Measurements from ENCODE around the gene DNAH7.
"Not testable (repeated sequence)": the region's sequence is repeated elsewhere in the genome, so short reads cannot be mapped to it uniquely, and the experiment has no call there.

The DNAH7 gene

DNA sequence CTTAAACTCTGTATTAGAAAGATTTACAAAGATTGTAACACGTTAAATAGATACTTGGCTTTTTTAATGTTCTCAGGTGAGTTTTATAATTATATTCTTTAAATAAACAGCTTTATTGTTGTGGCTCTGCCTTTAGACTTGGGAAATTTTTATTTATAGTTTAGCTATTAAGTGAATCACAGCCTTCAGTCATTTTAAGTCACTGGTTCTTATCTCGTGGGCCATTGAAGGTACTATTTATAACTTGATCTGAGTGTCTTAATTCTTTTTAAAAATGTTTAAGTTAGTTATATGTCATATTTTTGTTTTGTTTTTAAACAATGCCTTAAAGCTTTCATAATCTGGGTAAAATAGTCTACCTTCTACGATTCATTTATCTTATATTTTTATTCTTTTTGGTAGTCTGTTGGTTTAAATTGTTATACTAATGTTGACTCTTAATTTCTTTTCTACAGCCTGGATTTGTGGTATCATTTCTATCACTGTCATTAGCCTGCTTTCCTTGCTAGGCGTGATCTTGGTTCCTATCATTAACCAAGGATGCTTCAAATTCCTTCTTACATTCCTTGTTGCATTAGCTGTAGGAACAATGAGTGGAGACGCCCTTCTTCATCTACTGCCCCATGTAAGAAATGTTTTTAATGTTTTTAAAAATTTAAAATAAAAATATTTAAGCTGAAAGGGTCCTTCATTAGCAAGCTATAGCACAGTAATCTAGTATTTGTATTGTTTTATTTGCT lies 362.3 kb downstream of the DNAH7 start:
- no peak for DNase-seq

DNA sequence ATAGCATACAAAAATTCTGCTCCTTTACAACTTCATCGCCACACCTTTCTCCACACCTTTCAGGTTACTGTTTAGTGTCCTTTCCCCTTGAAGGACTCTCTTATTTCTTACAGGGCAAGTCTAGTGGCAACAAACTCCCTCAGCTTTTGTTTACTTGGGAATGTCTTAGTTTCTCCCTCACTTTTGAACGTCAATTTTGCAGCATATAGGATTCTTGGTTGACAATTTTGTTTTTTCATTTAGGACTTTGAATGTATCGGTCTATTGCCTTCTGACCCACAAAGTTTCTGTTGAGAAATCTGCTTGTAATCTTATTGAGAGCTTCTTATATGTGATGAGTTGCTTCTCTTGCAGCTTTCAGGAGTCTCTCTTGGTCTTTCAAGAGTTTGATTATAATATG lies 368.2 kb downstream of the DNAH7 start:
- DNase-seq = no peak

DNA sequence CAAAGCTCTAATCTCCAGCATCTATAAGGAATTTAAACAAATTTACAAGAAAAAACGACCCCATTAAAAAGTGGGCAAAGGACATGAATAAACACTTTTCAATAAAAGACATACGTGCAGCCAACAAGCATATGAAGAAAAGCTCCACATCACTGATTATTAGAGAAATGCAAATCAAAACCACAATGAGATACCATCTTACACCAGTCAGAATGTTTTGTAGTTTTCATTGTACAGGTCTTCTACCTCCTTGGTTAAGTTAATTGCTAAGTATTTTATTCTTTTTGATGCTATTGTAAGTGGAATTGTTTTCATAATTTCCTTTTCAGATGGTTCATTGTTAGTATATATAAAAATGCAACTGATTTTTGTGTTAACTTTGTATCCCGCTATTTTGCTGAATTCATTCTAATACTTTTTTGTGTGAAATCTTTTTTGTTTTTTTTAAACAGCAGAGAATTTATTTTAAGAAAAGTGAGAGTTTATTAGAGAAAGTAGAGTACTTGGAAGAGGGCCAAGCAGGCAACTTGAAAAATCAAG lies 370.9 kb downstream of the DNAH7 start:
- no peak for DNase-seq

DNA sequence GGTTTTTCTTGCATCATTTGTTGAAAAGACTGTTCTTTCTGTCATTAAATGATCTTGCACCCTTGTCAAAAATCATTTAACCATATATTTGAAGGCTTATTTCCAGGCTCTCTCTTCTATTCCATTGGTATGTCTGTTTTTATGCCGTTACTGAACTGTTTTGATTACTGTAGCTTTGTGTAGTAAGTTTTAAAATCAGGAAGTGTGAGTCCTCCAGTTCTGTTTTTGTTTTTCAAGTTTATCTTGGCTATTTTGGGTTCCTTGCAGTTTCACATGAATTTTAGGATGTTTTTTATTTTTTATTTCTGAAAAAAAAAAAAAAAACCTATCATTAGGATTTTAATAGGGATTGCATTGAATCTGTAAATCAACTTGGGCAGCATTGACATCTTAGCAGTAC lies 372.6 kb downstream of the DNAH7 start:
- DNase-seq = no peak

DNA sequence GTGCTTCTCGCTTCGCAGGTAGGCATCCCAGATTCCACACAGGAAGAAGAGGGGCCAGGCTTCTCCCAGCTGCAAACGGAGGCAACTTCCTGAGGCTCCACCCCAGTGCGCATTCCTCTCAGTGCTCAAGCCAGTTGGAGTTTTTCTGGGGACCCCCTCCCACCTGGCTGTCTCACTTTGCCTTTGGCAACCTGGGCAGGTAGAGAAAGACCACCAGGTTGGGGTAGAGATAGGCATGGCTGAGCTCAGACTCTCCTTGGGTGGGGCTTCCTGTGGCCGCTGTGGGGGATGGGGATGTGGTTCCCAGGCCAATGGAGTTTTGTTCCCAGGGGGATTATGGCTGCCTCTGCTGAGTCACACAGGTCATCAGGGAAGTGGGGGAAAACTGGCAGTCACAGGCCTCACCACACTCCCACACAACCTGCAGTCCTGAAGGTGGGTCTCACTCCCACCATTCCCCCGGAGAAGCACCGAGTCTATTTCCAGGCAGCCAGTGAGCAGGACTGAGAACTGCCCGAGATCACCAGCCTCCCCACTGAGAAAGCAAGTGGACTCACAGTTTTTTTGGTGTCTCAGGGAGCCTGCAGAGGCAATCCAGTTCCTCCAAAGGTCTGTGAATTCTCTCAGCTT lies 373.5 kb downstream of the DNAH7 start:
- no peak for DNase-seq

DNA sequence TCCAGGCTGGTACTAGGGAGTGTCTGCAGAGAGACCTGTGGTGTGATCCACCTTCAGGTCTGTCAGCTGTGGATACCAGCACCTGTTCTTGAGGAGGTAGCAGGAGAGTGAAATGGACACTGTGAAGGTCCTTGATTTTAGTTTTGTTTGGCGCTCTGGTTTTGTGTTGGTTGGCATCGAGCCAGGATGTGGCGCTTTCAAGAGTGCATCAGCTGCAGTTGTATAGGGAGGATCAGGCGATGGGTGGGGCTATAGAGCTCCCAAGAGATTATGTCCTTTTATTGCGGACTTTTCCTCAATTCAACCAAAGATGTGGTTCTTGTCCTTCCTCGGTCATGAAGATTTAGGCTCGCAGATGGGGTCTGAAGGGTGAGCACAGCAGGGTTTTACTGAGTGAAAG lies 374.1 kb downstream of the DNAH7 start:
- no peak for DNase-seq

DNA sequence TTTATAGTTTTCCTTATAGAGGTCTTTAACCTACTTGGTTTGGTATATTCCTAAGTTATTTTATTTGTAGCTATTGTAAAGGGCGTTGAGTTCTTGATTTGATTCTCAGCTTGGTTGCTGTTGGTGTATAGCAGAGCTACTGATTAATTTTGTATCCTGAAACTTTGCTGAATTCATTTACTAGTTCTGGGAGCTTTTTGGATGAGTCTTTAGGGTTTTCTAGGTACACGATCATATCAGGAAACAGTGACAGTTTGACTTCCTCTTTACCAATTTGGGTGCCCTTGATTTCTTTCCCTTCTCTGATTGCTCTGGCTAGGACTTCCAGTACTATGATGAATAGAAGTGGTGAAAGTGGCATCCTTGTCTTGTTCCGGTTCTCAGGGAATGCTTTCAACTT lies 376.1 kb downstream of the DNAH7 start:
- not testable (repeated sequence) for DNase-seq

Data from NCI-H1105 (cell line).